Activated gamma-delta T cell treated with anti-CD3 and anti-CD28 coated beads, Interleukin-2, amount 50 U/mL, for 16 hours (primary cell): Measurements from ENCODE around the gene AHCYL2.
"Not testable (repeated sequence)": the region's sequence is repeated elsewhere in the genome, so short reads cannot be mapped to it uniquely, and the experiment has no call there.

Source experiments
- DNase-seq: peaks from one replicate; pipeline ENCODE4 v3.0.0-alpha.2; 2020; ENCODE audit warnings: low read depth

Gene AHCYL2

GRCh38 chr7:129354428-129355157 is 129.8 kb downstream of the AHCYL2 start:
- no peak for DNase-seq

- DNase-seq, result no peak
Measured at GRCh38 chr7:129356176-129356575, 131.3 kb downstream of the AHCYL2 start.

GRCh38 chr7:129359176-129359575 is 134.3 kb downstream of the AHCYL2 start:
- no peak for DNase-seq

- DNase-seq, result no peak
Measured at GRCh38 chr7:129359638-129360037, 134.8 kb downstream of the AHCYL2 start.

- DNase-seq, result no peak
Measured at GRCh38 chr7:129361771-129362170, 136.9 kb downstream of the AHCYL2 start.

- no peak for DNase-seq
Measured at GRCh38 chr7:129362496-129362895, 137.7 kb downstream of the AHCYL2 start.

GRCh38 chr7:129367349-129367699 is 142.5 kb downstream of the AHCYL2 start:
- DNase-seq, result no peak

GRCh38 chr7:129367700-129368388 is 143.0 kb downstream of the AHCYL2 start:
- DNase-seq, result peak; percentile 48

GRCh38 chr7:129368389-129368986 is 143.7 kb downstream of the AHCYL2 start:
- no peak for DNase-seq

GRCh38 chr7:129369447-129369846 is 144.6 kb downstream of the AHCYL2 start:
- not testable (repeated sequence) for DNase-seq

- no peak for DNase-seq
Measured at GRCh38 chr7:129370812-129371211, 146.0 kb downstream of the AHCYL2 start.

GRCh38 chr7:129371487-129371886 is 146.7 kb downstream of the AHCYL2 start:
- no peak for DNase-seq

GRCh38 chr7:129373651-129374428 is 149.0 kb downstream of the AHCYL2 start:
- DNase-seq, result no peak

- DNase-seq, result no peak
Measured at GRCh38 chr7:129375141-129375938, 150.5 kb downstream of the AHCYL2 start.

GRCh38 chr7:129376076-129376777 is 151.4 kb downstream of the AHCYL2 start:
- peak; percentile 19 for DNase-seq

GRCh38 chr7:129376778-129377700 is 152.2 kb downstream of the AHCYL2 start:
- DNase-seq, result no peak

GRCh38 chr7:129381710-129382484 is 157.1 kb downstream of the AHCYL2 start:
- DNase-seq, result no peak

GRCh38 chr7:129383542-129384132 is 158.8 kb downstream of the AHCYL2 start:
- DNase-seq, result no peak

GRCh38 chr7:129385116-129385515 is 160.3 kb downstream of the AHCYL2 start:
- no peak for DNase-seq
